GM19468 (cell line): ENCODE measurements around the gene SEMA4D.
A peak's percentile ranks its signal among the peaks of the same experiment; 100 is the strongest.

Experiments
- ATAC-seq: cut with Tn5 transposase; IDR thresholded peaks from one replicate; pipeline ENCODE4 v1.9.1; 2021; ENCODE audit warnings: mild to moderate bottlenecking, moderate library complexity, moderate number of reproducible peaks; ENCODE audit not compliant: unreplicated experiment; ENCODE audit errors: extremely low read depth

Gene SEMA4D

DNA sequence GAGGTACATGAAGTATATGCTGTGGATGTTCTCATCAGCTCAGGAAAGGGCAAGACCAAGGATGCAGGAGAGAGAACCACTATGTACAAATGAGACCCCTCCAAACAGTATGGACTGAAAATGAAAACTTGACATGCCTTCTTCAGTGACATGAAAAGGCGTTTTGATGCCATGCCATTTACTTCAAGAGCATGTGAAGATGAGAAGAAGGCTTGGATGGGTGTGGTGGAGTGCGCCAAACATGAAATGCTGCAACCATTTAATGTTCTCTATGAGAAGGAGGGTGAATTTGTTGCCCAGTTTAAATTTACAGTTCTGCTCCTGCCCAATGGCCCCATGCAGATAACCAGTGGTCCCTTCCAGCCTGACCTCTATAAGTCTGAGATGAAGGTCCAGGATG, 47.7 kb downstream of the SEMA4D start:
- ATAC-seq, result no peak

GRCh38 chr9:89449261-89449671, 48.6 kb downstream of the SEMA4D start:
- ATAC-seq, result no peak

DNA sequence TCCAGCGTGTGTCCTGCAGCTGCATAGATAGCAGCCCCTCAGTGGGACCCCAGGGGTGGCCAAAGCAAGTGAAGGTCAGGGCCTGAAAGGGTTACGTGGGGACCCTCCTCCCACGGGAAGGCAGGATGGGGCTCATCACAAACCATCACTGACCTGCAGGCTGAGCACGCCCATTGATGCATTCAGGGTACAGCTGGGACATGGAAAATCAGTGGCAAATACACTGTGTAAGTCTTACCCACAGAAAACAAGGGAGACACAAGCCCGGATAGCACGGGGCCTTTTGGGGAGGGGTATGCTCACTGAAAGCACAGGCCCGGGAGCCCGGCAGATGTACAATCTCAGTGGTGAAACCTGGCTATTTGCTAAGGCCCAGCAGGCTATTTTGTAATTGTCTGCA, 49.1 kb downstream of the SEMA4D start:
- no peak for ATAC-seq

DNA sequence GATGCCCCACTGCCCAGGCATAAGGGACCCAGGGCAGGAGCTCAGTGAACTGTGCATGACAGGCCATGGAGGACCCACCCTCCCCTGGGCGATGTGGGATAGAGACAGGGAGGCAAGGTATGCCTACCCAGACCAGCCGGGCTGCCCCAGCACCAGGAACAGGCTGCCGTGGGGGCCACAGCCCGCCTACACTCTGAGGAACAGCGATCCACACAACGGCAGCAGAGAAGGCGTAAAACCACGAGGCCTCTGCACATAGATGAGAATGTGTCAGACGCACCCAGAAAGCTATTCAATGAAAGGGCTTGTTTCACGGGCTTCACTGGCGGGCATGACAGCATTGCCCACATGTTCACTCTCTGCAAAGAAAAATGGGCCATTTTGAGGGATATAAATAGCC, 49.5 kb downstream of the SEMA4D start:
- no peak for ATAC-seq

DNA sequence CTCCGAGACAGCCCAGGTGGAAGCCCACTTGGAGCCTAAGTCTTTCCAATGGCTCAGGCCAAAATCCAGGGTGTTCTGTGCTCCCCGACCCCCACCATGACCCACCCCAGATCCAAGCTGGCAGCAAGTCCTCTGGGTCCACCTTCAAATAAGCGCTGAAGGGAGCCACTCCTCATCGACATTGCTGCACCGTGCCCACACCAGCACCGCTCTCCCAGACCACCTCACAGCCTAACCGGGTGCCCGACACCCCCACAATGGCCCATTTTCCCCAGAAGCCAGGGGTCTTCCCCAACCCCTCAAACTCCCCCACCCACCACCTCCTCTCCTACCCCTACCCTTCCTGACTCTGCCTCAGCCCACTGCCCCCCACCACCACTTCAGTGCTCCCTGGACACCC, 50.5 kb downstream of the SEMA4D start:
- ATAC-seq, result no peak

GRCh38 chr9:89446961-89447310, 51.0 kb downstream of the SEMA4D start:
- ATAC-seq, result no peak

DNA sequence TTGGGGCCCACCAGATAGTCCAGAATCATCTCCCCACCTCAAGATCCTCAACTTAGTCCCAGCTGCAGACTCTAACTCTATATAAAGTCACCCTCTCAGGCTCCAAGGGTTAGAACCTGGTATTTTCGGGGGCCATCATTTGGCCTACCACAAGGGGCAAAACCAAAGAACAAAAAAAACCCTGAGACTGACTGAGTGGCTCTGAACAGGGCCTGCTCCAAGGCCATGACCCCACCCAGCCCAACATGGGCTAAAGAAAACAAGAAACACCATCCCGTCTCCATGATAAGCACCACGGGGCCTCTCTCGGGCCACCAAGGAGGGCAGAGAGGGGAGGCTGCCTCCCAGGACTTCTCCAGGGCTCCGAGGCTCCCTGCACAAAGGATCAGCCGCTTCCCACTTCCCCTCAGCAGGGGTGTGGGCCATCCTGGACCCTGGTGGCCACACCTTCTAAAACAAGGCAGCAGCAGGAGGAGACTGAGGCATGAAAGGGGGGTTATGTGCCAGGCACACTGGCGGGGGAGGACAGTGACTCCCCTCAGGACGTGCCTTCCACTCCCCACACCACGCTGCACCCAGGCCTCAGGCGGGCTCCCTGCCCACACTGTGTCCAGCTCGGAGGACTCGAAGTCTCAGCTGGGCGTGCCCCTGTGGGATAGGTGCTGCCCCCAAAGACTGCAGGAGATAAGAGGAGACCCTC, 51.5 kb downstream of the SEMA4D start:
- ATAC-seq, result no peak

- ATAC-seq, result no peak
Observed at GRCh38 chr9:89445801-89446251, 52.1 kb downstream of the SEMA4D start.

DNA sequence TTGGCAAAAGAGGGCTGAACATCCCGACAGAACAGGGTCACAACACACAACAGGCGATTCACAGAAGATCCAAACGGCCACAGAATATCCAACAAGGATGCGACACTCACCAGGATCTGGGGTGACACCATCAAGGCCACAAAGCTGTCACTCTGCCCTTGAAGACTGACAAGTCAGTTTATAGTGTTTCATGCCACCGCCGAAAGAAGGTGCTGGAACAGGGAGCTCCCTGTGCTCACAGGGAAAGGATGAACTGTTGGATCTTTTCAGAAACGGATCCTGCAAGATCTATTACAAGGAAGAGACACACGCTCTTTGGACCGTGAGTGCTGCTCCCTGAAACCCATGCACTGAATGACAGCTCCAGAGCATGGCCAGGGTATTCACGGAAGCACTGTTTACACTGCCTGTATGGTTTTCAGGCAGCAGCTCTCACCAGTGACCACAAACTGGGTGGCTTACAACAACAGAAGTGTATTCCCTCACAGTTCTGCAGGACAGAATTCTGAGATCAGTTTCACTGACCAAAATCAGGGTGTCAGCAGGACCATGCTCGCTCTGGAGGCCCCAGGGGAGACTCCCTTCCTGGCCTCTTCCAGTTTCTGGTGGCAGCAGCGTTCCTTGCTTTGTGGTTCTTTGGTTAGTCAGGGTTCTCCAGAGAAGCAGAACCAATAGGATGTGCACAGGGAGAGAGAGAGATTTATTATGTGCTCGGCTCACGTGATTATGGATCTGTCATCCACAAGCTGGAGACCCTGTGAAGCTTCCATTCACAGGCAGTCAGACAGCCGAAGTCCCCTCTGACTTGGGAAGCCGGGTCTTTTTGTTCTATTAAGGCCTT, 52.8 kb downstream of the SEMA4D start:
- ATAC-seq, result no peak

- ATAC-seq, result no peak
Observed at GRCh38 chr9:89444274-89444673, 53.6 kb downstream of the SEMA4D start.

- ATAC-seq, result no peak
Observed at GRCh38 chr9:89442981-89443814, 54.7 kb downstream of the SEMA4D start.

DNA sequence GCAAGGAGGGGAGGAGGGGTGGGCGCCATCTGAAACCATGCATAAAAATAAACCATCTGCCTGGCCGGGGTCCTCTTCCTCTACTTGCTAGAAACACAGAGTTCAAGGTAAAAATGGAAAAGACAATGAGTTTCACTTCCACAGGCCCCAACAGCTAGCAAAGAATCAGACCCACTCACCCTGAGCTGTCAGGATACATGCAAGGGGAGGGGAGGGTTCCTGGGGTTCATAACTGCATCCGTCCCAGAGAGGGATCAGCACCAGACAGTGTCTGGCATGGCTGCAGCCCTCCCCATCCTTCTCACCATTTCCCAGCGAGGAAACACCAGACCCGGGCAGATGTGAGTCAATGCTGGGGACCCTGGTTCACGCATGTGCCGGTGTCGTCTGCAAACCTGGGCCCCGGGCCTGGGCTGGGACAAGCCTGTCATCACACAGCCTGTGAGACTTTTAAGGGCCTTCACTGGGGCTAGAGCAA, 55.4 kb downstream of the SEMA4D start:
- ATAC-seq, result peak; percentile 41

- ATAC-seq, result no peak
Observed at GRCh38 chr9:89441986-89442385, 55.9 kb downstream of the SEMA4D start.

- ATAC-seq, result no peak
Observed at GRCh38 chr9:89441655-89441970, 56.3 kb downstream of the SEMA4D start.

GRCh38 chr9:89440951-89441654, 56.8 kb downstream of the SEMA4D start:
- no peak for ATAC-seq

- ATAC-seq, result no peak
Observed at GRCh38 chr9:89440548-89440947, 57.4 kb downstream of the SEMA4D start.

GRCh38 chr9:89440046-89440445, 57.9 kb downstream of the SEMA4D start:
- ATAC-seq, result no peak

DNA sequence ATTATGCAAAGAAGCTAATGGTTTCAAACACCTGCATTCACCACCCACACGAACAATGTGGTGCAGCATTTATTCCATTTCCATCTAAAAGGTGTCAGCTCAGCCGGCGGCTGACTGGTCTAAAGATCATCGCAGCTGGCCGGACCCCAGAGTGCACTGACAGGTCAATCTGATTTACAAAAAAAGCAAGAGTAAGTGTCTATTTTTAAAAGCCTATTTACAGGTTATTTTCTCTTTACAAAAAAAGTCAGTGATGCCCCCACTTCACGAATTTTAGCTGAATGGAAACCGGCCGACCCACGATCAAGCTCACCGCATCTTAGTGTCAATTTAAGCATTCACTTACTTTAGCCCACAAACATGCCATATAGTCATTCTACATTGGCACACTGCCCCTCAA, 58.3 kb downstream of the SEMA4D start:
- no peak for ATAC-seq

DNA sequence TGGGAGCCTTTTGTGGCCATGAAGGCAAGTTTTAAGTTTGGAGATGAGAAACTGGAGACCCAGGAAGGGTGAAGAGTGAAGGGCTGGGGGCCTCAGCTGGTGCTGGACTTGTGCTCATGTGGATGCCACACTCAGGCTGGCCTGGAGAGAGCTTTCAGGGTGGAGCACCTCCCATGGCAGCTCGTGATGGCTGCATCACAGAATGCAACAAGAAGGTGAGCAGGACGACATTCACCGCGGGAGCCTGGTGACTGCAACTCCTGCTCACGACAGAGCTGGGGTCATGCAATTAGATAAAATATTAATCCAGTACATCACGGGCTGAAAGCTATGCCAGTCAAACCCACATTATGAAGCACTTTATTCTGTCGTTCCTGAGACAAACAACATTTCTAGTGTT, 59.7 kb downstream of the SEMA4D start:
- ATAC-seq, result no peak

- ATAC-seq, result no peak
Observed at GRCh38 chr9:89437772-89438171, 60.1 kb downstream of the SEMA4D start.
